Neutrophil (primary cell): ENCODE results near the gene AOPEP.

ENCODE experiments used
- H3K27ac ChIP-seq: fragments of 200-600 bp; sonication (generic); 2 replicates; pipeline ENCODE4 v1.5.1; 2016; ENCODE audit warnings: mild to moderate bottlenecking, moderate library complexity
- H3K27me3 ChIP-seq: fragments of 200-600 bp; sonication (generic); 2 replicates; pipeline ENCODE4 v1.6.0; 2016; ENCODE audit warnings: mild to moderate bottlenecking
- H3K36me3 ChIP-seq: fragments of 200-600 bp; sonication (generic); 2 replicates; pipeline ENCODE4 v1.5.1; 2017
- H3K4me1 ChIP-seq, 2 experiments: fragments of 200-600 bp in 1 of 2; sonication (generic) in 1 of 2; 1 replicate in 1 of 2; 2 replicates in 1 of 2; pipeline versions ENCODE4 v1.5.1 to v1.6.1; 2013 to 2016; ENCODE audit warnings: low read depth in 1 of 2, low read length in 1 of 2, mild to moderate bottlenecking in 1 of 2, moderate library complexity in 1 of 2; ENCODE audit not compliant: control insufficient read depth in 1 of 2, insufficient read depth in 1 of 2
- H3K4me3 ChIP-seq, 2 experiments: fragments of 200-600 bp in 1 of 2; sonication (generic) in 1 of 2; 1 replicate in 1 of 2; 2 replicates in 1 of 2; pipeline ENCODE4 v1.5.1; 2013 to 2016; ENCODE audit warnings: low read depth in 1 of 2, low read length in 1 of 2, mild to moderate bottlenecking in 1 of 2, moderate library complexity in 1 of 2
- H3K9me3 ChIP-seq: fragments of 200-600 bp; sonication (generic); 2 replicates; pipeline ENCODE4 v1.5.1; 2016
- TF ChIP-seq, protein P1 (sequence below): fragments of 200-600 bp; sonication (generic); IDR thresholded peaks from 2 replicates; pipeline ENCODE4 v1.5.1; 2016; ENCODE audit warnings: antibody characterized with exemption

AOPEP gene

DNA sequence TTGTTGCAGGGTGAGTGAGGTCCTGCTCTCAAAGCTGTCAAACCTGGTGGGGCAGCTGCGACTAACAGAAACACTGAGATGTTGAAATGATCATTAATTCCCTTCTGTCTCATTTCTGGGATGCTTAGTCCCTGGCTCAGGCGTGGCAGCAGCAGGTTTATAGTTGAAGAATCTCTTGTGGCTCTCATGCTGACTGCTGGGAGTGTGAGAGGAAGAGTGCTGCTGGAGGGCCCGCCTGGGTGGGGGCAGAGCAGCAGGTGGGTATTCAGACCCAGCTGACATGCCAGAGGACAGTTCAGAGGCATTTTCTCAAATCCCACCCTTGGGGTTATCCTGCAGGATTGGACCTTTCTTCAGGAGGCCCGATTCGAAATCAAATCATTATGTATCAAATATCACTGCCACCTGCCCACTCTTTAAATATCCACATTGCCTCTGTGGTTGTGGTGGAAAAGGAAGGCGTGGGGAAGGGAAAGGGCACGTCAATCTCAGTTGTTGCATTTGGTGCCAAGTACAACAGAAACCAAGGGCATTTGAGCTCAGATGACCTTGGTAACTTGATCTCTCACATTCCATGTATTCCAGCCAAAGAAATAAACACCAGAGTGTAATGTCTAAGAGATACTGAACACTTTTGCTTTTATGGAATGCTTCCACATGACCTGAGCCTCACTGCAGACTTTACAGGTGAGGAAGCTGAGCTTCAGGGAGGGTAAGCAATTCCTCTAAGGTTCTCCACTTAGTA, 224.3 kb downstream of the AOPEP start:
- TF ChIP-seq, protein P1, sequence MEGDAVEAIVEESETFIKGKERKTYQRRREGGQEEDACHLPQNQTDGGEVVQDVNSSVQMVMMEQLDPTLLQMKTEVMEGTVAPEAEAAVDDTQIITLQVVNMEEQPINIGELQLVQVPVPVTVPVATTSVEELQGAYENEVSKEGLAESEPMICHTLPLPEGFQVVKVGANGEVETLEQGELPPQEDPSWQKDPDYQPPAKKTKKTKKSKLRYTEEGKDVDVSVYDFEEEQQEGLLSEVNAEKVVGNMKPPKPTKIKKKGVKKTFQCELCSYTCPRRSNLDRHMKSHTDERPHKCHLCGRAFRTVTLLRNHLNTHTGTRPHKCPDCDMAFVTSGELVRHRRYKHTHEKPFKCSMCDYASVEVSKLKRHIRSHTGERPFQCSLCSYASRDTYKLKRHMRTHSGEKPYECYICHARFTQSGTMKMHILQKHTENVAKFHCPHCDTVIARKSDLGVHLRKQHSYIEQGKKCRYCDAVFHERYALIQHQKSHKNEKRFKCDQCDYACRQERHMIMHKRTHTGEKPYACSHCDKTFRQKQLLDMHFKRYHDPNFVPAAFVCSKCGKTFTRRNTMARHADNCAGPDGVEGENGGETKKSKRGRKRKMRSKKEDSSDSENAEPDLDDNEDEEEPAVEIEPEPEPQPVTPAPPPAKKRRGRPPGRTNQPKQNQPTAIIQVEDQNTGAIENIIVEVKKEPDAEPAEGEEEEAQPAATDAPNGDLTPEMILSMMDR: no peak
- Histone ChIP-seq H3K27ac (no peak overlapping the region), H3K9me3 (no peaks in the 10 kb centered on the region)

DNA sequence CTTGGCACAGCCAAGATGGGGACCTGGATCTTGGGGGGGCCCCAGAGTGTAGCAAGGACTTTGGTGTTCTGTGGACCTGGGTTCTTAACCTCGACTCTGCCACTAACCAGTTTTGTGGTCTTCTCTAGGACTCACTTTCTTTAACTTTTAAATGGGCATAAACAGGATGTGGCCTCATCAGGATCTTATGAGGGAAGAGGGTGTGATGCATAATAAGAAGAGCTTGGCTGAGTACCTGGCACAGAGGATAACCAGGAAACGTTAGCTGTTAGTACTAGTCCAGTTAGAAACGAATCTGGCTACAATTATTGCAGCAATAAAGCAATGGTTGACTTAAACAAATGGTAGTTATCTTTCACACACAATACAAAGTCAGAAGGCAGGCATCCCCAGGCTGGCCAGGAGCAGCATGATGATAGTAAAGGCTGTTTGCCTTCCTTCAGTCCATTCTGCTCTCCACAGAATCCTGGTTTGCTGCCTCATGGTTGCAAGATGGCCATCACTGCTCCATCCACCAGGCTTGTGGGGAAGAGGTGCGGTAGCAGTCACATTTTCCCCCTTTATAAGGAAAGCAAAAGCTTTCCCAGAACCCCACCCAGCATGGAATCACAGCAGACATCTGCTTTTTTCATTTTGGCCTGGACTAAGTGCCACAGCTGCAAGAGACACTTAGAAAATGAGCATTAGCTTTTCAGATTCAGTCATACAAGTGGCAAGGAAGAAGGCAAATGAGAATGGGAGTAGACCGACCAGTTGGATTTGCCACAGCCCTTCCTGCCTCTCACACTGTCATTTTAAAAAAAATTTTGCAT, 225.0 kb downstream of the AOPEP start:
- H3K4me1 ChIP-seq: no peaks in the 10 kb centered on the region
- H3K4me3 ChIP-seq: no peak overlapping the region
- no peak overlapping the region for H3K27ac ChIP-seq

More for the DNA sequence above, 224.3 kb downstream of the AOPEP start:
- Histone ChIP-seq H3K4me1 (no peaks in the 10 kb centered on the region), H3K4me3 (no peak overlapping the region), H3K36me3 (no peaks in the 10 kb centered on the region), H3K27me3 (no peaks in the 10 kb centered on the region)

DNA sequence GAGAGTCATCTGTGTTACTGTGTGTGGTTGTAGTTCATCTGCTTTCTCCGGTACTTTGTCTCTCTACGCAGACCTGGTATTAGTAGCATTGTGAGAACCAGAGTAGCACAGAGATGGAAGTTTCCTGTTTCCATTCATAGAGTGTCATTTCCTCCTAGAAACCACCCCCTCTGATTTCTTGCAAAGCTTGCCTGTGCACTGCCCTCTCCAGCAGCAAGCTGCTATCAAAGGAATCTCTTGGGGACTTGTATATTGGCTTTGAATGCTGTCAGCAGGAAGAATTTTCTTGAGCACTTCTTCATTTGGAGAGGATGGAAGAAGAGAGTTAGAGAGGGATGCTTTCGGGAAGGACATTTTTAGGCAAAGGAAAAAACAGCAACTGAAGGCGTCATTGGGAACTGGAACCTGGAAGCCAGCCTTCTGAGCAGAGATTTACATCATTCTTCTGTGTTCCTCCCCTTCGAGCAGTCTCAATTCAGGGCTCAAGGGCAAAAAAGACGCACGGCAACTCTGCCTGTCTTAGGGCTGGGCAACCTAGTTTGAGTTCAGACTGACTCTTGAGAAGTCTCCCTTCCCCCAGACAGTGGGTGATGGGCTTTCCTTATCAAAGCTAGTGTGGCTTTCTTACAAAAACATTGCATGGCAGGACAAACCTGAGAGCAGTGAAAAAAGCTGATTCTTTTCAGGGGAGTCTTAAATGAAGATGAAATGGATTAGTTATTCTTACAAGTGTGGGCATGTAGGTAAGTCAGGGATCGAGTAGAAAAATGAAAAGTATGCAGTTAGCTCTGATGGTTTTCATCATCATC, 226.3 kb downstream of the AOPEP start:
- Histone ChIP-seq H3K4me3 (no peak overlapping the region), H3K36me3 (no peaks in the 10 kb centered on the region), H3K4me1 (no peaks in the 10 kb centered on the region), H3K27ac (no peak overlapping the region), H3K9me3 (no peaks in the 10 kb centered on the region), H3K27me3 (no peaks in the 10 kb centered on the region)
- TF ChIP-seq, protein P1: no peak

More for the DNA sequence above, 225.0 kb downstream of the AOPEP start:
- TF ChIP-seq, protein P1: no peak
- no peaks in the 10 kb centered on the region for H3K27me3 ChIP-seq
- H3K9me3 ChIP-seq: no peaks in the 10 kb centered on the region
- H3K36me3 ChIP-seq: no peaks in the 10 kb centered on the region

DNA sequence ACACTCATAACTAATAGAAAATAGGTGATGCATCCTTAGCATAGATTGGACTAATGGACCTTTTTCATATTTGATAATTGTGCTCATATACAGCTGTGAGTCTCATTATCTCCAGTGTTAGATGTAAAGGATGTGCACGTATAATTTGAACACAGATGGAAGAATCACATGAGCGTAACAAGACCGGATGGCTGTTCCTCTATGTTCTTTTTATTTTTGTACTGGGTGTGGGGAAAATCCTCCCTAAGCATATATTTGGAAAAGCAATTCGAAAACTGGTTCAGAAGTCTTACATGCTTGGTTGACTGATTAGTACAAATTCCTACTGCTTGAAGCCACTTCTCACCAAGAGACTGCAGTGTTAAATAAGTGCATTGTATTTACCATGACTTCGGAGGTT, 230.2 kb downstream of the AOPEP start:
- H3K4me1 ChIP-seq: no peaks in the 10 kb centered on the region
- no peaks in the 10 kb centered on the region for H3K9me3 ChIP-seq
- no peaks in the 10 kb centered on the region for H3K36me3 ChIP-seq
- H3K4me3 ChIP-seq: no peak overlapping the region
- H3K27me3 ChIP-seq: no peaks in the 10 kb centered on the region
- no peak overlapping the region for H3K27ac ChIP-seq
- TF ChIP-seq, protein P1: no peak

DNA sequence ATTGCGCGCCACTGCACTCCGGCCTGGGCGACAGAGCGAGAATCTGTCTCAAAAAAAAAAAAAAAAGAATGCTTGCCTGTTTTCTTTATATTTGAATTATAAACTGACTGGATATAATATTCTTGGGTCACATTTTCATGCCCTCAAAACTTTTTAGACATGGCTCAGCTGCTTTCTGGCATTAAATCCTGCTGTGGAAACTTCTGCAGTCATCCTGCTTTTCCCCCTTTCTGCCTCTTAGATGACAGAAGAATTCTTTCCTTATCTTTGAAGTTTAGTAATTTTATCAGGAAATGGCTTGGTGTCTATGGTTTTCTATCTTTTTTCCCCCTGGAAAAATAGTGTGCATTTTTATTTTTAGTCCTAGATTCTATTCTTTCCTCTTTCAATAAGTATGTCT, 234.5 kb downstream of the AOPEP start:
- H3K36me3 ChIP-seq: no peaks in the 10 kb centered on the region
- no peaks in the 10 kb centered on the region for H3K9me3 ChIP-seq
- H3K27ac ChIP-seq: no peak overlapping the region
- H3K27me3 ChIP-seq: no peaks in the 10 kb centered on the region
- H3K4me1 ChIP-seq: no peaks in the 10 kb centered on the region
- TF ChIP-seq, protein P1: no peak
- H3K4me3 ChIP-seq: no peak overlapping the region
